ENCODE data around the gene MBD3.

The MBD3 gene

DNA sequence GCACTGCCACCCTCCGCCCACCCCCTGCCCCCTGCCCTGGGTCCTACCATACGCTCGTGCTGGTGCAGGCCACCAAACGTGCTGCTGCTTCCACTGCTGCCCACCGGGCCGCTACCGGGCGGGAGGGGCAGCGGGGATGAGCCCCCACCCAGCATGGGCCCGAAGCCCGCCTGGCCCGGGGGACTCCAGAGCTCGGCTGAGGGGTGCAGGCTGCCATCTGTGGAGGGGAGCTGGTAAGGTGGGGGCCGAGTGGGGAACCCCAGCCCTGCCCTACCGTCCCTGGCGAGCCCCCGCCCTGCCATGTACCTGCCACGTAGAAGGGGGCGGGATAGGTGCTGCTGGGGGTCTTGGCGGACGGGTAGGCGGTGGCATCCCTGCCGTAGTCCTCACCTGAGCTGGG is 29.3 kb upstream of the MBD3 start:
- H3K23ac ChIP-seq (ENCODE audit: low read depth, low read length, poor library complexity): peak overlapping the region; percentile 93
- DNase-seq (ENCODE audit: low spot score): no peak
- no peak overlapping the region for H2BK12ac ChIP-seq (ENCODE audit: low read length)
- peaks cover 38% of the 10 kb centered on the region for H3K79me1 ChIP-seq (ENCODE audit: low read depth, low read length)
- no peak overlapping the region for H3K4ac ChIP-seq (ENCODE audit: low read length)
- no peak overlapping the region for H4K8ac ChIP-seq (ENCODE audit: low read depth, low read length)
- H2AK5ac ChIP-seq (ENCODE audit: low read depth, low read length): no peak overlapping the region
- H2BK5ac ChIP-seq (ENCODE audit: low read length): no peak overlapping the region
- H3K4me2 ChIP-seq (ENCODE audit: insufficient read depth, low read length, poor library complexity, severe bottlenecking): no peak overlapping the region
- no peaks in the 10 kb centered on the region for H3K27me3 ChIP-seq (ENCODE audit: control insufficient read depth in 3 of 3, insufficient read depth in 3 of 3, low read depth in 1 of 3, low read length in 3 of 3)
- H3K14ac ChIP-seq (ENCODE audit: low read length): no peak overlapping the region
- peaks cover 76 to 98% of the 10 kb centered on the region in 2 donors for H3K36me3 ChIP-seq (replicated peaks in 1 of 2; ENCODE audit: control insufficient read depth in 2 of 2, insufficient read depth in 2 of 2, low read length in 2 of 2)
- WGBS, 2 donors (ENCODE audit: extremely low coverage in 2 of 2, insufficient read length in 2 of 2, insufficient replicate concordance in 1 of 2): no CpG with 5 or more reads among the region's 23 CpGs
- H3K9ac ChIP-seq (ENCODE audit: low read depth, low read length, poor library complexity): peak overlapping the region; percentile 57
- H2BK15ac ChIP-seq (ENCODE audit: low read length): no peak overlapping the region
- no peak overlapping the region for H2BK120ac ChIP-seq (ENCODE audit: low read depth, low read length)
- no peak overlapping the region for H3K4me3 ChIP-seq (ENCODE audit: low read length in 2 of 2)
- H3K4me1 ChIP-seq (ENCODE audit: control insufficient read depth in 2 of 2, insufficient read depth in 1 of 2, low read depth in 1 of 2, low read length in 2 of 2): peaks cover 0 to 3% of the 10 kb centered on the region in 2 donors
- H3K27ac ChIP-seq (replicated peaks; ENCODE audit: low read length): no peak overlapping the region
- peaks cover 0 to 2% of the 10 kb centered on the region in 2 donors for H3K9me3 ChIP-seq (replicated peaks in 1 of 2; ENCODE audit: control insufficient read depth in 2 of 2, insufficient read depth in 1 of 2, low read depth in 1 of 2, low read length in 2 of 2)
- H3K18ac ChIP-seq (ENCODE audit: low read length): no peak overlapping the region
- H4K91ac ChIP-seq (ENCODE audit: low read depth, low read length, poor library complexity): no peak overlapping the region
- H2AFZ ChIP-seq (ENCODE audit: low read length): no peak overlapping the region

DNA sequence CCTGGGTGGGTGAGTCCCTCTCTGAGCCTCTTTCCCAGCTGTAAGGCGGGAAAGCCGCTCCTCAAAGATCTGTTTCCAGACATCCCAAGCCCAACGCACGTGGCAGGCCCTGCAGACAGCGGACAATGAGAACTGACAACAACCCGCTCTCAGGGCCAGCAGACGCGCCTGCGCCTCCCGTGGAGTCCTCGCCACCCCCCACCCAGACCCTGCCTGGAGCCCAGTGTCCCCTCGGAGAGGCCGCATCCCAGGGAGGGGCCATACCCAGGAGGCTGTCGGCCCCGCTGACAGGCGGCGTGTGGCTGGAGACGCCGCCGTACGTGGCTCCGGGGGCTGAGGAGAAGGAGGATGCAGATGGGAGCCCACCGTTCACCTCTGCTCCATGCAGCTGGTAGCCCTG is 28.9 kb upstream of the MBD3 start:
- Histone ChIP-seq H3K27ac (replicated peaks; ENCODE audit: low read length) (no peak overlapping the region), H2BK120ac (ENCODE audit: low read depth, low read length) (no peak overlapping the region), H2AFZ (ENCODE audit: low read length) (no peak overlapping the region), H3K4me2 (ENCODE audit: insufficient read depth, low read length, poor library complexity, severe bottlenecking) (no peak overlapping the region), H3K36me3 (replicated peaks in 1 of 2; ENCODE audit: control insufficient read depth in 2 of 2, insufficient read depth in 2 of 2, low read length in 2 of 2) (peaks cover 75 to 98% of the 10 kb centered on the region in 2 donors), H4K8ac (ENCODE audit: low read depth, low read length) (no peak overlapping the region), H2BK5ac (ENCODE audit: low read length) (no peak overlapping the region), H3K18ac (ENCODE audit: low read length) (no peak overlapping the region), H3K4me3 (ENCODE audit: low read length in 2 of 2) (no peak overlapping the region), H2BK12ac (ENCODE audit: low read length) (no peak overlapping the region), H3K4me1 (ENCODE audit: control insufficient read depth in 2 of 2, insufficient read depth in 1 of 2, low read depth in 1 of 2, low read length in 2 of 2) (peaks cover 0 to 3% of the 10 kb centered on the region in 2 donors), H3K9ac (ENCODE audit: low read depth, low read length, poor library complexity) (peak overlapping the region; percentile 57), H3K4ac (ENCODE audit: low read length) (no peak overlapping the region), H3K79me1 (ENCODE audit: low read depth, low read length) (peaks cover 35% of the 10 kb centered on the region), H3K14ac (ENCODE audit: low read length) (no peak overlapping the region), H3K9me3 (replicated peaks in 1 of 2; ENCODE audit: control insufficient read depth in 2 of 2, insufficient read depth in 1 of 2, low read depth in 1 of 2, low read length in 2 of 2) (peaks cover 0 to 2% of the 10 kb centered on the region in 2 donors), H2BK15ac (ENCODE audit: low read length) (no peak overlapping the region), H4K91ac (ENCODE audit: low read depth, low read length, poor library complexity) (peak overlapping the region; percentile 27), H2AK5ac (ENCODE audit: low read depth, low read length) (no peak overlapping the region), H3K27me3 (ENCODE audit: control insufficient read depth in 3 of 3, insufficient read depth in 3 of 3, low read depth in 1 of 3, low read length in 3 of 3) (no peaks in the 10 kb centered on the region), H3K23ac (ENCODE audit: low read depth, low read length, poor library complexity) (peak overlapping the region; percentile 93)
- no CpG with 5 or more reads among the region's 23 CpGs for whole genome bisulfite sequencing, 2 donors (ENCODE audit: extremely low coverage in 2 of 2, insufficient read length in 2 of 2, insufficient replicate concordance in 1 of 2)
- no peak for DNase-seq (ENCODE audit: low spot score)

DNA sequence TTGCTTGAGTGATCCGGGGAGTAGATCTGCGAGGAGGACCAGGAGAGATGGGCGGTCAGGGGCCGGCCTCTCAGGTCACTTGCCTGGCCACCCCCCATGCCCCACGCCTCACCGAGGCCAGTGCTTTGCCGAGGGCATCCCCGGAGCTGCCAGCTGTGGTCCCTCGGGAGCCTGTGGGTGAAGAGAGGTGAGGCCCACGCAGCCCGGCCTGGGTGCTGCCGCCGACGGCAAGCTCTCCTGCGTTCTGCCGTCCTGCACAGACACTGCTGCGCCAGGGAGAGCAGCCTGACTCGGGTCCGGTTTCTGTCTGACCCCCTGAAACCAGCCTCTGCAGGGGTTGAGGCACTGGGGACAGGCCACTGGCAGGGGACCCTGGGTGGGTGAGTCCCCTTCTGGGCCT is 28.4 kb upstream of the MBD3 start:
- DNase-seq (ENCODE audit: low spot score): no peak
- Histone ChIP-seq H3K36me3 (replicated peaks in 1 of 2; ENCODE audit: control insufficient read depth in 2 of 2, insufficient read depth in 2 of 2, low read length in 2 of 2) (peaks cover 76 to 97% of the 10 kb centered on the region in 2 donors), H2AFZ (ENCODE audit: low read length) (no peak overlapping the region), H3K27ac (replicated peaks; ENCODE audit: low read length) (no peak overlapping the region), H3K9ac (ENCODE audit: low read depth, low read length, poor library complexity) (peak overlapping the region; percentile 56), H3K4me2 (ENCODE audit: insufficient read depth, low read length, poor library complexity, severe bottlenecking) (no peak overlapping the region), H2BK15ac (ENCODE audit: low read length) (no peak overlapping the region), H3K14ac (ENCODE audit: low read length) (peak overlapping the region; percentile 65), H4K8ac (ENCODE audit: low read depth, low read length) (peak overlapping the region; percentile 48), H3K4me3 (ENCODE audit: low read length in 2 of 2) (no peak overlapping the region), H2AK5ac (ENCODE audit: low read depth, low read length) (no peak overlapping the region), H3K9me3 (replicated peaks in 1 of 2; ENCODE audit: control insufficient read depth in 2 of 2, insufficient read depth in 1 of 2, low read depth in 1 of 2, low read length in 2 of 2) (peaks cover 0 to 2% of the 10 kb centered on the region in 2 donors), H2BK12ac (ENCODE audit: low read length) (peak overlapping the region; percentile 67), H2BK5ac (ENCODE audit: low read length) (peak overlapping the region; percentile 7), H3K79me1 (ENCODE audit: low read depth, low read length) (peaks cover 33% of the 10 kb centered on the region), H3K18ac (ENCODE audit: low read length) (peak overlapping the region; percentile 35), H3K23ac (ENCODE audit: low read depth, low read length, poor library complexity) (peak overlapping the region; percentile 82), H4K91ac (ENCODE audit: low read depth, low read length, poor library complexity) (peak overlapping the region; percentile 27), H3K27me3 (ENCODE audit: control insufficient read depth in 3 of 3, insufficient read depth in 3 of 3, low read depth in 1 of 3, low read length in 3 of 3) (no peaks in the 10 kb centered on the region), H2BK120ac (ENCODE audit: low read depth, low read length) (no peak overlapping the region), H3K4ac (ENCODE audit: low read length) (no peak overlapping the region), H3K4me1 (ENCODE audit: control insufficient read depth in 2 of 2, insufficient read depth in 1 of 2, low read depth in 1 of 2, low read length in 2 of 2) (peaks cover 0 to 3% of the 10 kb centered on the region in 2 donors)
- WGBS, 2 donors (ENCODE audit: extremely low coverage in 2 of 2, insufficient read length in 2 of 2, insufficient replicate concordance in 1 of 2): no CpG with 5 or more reads among the region's 19 CpGs

DNA sequence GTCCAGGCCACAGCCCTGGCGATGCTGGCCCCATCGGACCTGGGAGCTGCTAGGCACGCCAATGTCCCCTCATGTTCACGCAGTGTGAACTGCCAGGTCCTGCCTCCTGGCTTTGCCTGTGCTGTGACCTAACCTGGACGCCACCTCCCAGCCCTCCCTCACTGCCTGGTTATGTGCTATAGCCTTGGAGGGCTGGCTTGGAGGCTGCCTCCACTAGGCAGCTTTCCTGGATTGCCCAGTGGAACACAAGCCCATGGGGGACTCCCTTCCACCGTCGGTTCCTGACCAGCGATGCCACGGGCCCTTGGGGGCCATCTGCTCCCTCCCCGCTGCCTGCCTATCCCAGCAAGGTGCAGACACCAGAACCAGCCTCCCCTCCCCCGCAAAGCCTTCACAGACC is 27.8 kb upstream of the MBD3 start:
- Histone ChIP-seq H3K79me1 (ENCODE audit: low read depth, low read length) (peaks cover 30% of the 10 kb centered on the region), H3K27me3 (ENCODE audit: control insufficient read depth in 3 of 3, insufficient read depth in 3 of 3, low read depth in 1 of 3, low read length in 3 of 3) (no peaks in the 10 kb centered on the region), H3K23ac (ENCODE audit: low read depth, low read length, poor library complexity) (peak overlapping the region; percentile 82), H3K4me2 (ENCODE audit: insufficient read depth, low read length, poor library complexity, severe bottlenecking) (no peak overlapping the region), H2AFZ (ENCODE audit: low read length) (no peak overlapping the region), H3K9me3 (replicated peaks in 1 of 2; ENCODE audit: control insufficient read depth in 2 of 2, insufficient read depth in 1 of 2, low read depth in 1 of 2, low read length in 2 of 2) (peaks cover 0 to 4% of the 10 kb centered on the region in 2 donors), H2BK15ac (ENCODE audit: low read length) (no peak overlapping the region), H3K27ac (replicated peaks; ENCODE audit: low read length) (no peak overlapping the region), H2BK5ac (ENCODE audit: low read length) (peak overlapping the region; percentile 7), H3K14ac (ENCODE audit: low read length) (no peak overlapping the region), H3K36me3 (replicated peaks in 1 of 2; ENCODE audit: control insufficient read depth in 2 of 2, insufficient read depth in 2 of 2, low read length in 2 of 2) (peaks cover 78 to 97% of the 10 kb centered on the region in 2 donors), H2BK120ac (ENCODE audit: low read depth, low read length) (no peak overlapping the region), H4K91ac (ENCODE audit: low read depth, low read length, poor library complexity) (peak overlapping the region; percentile 74), H2BK12ac (ENCODE audit: low read length) (no peak overlapping the region), H4K8ac (ENCODE audit: low read depth, low read length) (no peak overlapping the region), H3K4me3 (ENCODE audit: low read length in 2 of 2) (peak overlapping the region in 1 of 2 donors; percentile 16), H3K18ac (ENCODE audit: low read length) (no peak overlapping the region), H2AK5ac (ENCODE audit: low read depth, low read length) (no peak overlapping the region), H3K9ac (ENCODE audit: low read depth, low read length, poor library complexity) (no peak overlapping the region), H3K4me1 (ENCODE audit: control insufficient read depth in 2 of 2, insufficient read depth in 1 of 2, low read depth in 1 of 2, low read length in 2 of 2) (peaks cover 0 to 3% of the 10 kb centered on the region in 2 donors), H3K4ac (ENCODE audit: low read length) (no peak overlapping the region)
- no peak for DNase-seq (ENCODE audit: low spot score)
- WGBS, 2 donors (ENCODE audit: extremely low coverage in 2 of 2, insufficient read length in 2 of 2, insufficient replicate concordance in 1 of 2): no CpG with 5 or more reads among the region's 11 CpGs

Measured in neuronal stem cell (in vitro differentiated cells).